Skin of body (tissue), 2 donors: Measurements from ENCODE around the gene SDR39U1. TPM values are rescaled to one million over a fixed set of nuclear protein-coding genes. Genes with fewer than 3 reads are reported as not detected.
A peak's percentile ranks its signal among the peaks of the same experiment; 100 is the strongest.

Experiments used
- DNase-seq: peaks from one replicate; lab custom pipeline; 2025; lab: John Stamatoyannopoulos, UW
- total RNA-seq: library from RNA; depleted of rRNA; stranded (reverse); fragments of >200 nt; gene quantifications from one replicate; pipeline ENCODE4 v1.2.3, GENCODE V29; 2014

Gene SDR39U1
- total RNA-seq, 1 donor from 2014 or later, result 13.5 TPM

- peak; percentile 55 for DNase-seq
Measured at GRCh38 chr14:24430143-24430681, 12.4 kb downstream of the SDR39U1 start.

- DNase-seq, result peak; percentile 94
Measured at GRCh38 chr14:24429395-24430142, 13.0 kb downstream of the SDR39U1 start, which contains the start of the genes CBLN3 and KHNYN. CBLN3 (minus strand) TSS chr14:24429668; CDS start chr14:24429054, 614 bp downstream. KHNYN (plus strand) TSS chr14:24429954; CDS start chr14:24430731, 777 bp downstream.

GRCh38 chr14:24428628-24429394 lies 13.8 kb downstream of the SDR39U1 start:
- DNase-seq, result no peak

GRCh38 chr14:24427537-24428508 lies 14.8 kb downstream of the SDR39U1 start:
- no peak for DNase-seq

DNA sequence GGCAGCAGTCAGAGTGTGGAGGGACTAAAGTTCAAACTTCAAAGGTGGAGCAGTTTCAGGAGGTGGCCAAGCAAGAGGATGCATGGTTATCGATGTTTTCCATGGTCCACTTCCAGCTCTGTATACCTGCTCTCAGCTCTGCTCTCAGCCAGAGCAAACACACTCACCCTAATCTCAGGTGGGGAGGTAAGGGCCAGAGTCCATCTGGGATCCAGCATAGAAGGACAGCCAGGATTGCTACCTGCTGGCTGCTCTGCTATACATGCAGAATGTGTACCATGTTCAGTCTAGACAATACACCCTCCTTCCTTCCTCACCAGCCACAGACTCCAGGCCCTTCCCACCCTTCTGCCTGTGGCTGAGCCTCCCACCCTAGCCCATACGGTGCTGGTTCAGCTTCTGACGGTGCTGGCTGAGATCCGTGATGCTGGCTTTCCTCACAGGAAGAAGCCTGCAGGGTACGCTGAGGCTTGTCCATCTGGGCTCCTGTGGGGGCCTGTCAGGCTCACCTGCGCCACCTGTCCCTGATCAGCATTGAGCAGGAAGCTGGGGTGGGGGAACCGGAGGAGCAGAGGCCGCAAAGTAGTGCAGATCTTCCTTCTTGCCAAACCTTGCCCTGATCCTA lies 15.6 kb downstream of the SDR39U1 start:
- no peak for DNase-seq

DNA sequence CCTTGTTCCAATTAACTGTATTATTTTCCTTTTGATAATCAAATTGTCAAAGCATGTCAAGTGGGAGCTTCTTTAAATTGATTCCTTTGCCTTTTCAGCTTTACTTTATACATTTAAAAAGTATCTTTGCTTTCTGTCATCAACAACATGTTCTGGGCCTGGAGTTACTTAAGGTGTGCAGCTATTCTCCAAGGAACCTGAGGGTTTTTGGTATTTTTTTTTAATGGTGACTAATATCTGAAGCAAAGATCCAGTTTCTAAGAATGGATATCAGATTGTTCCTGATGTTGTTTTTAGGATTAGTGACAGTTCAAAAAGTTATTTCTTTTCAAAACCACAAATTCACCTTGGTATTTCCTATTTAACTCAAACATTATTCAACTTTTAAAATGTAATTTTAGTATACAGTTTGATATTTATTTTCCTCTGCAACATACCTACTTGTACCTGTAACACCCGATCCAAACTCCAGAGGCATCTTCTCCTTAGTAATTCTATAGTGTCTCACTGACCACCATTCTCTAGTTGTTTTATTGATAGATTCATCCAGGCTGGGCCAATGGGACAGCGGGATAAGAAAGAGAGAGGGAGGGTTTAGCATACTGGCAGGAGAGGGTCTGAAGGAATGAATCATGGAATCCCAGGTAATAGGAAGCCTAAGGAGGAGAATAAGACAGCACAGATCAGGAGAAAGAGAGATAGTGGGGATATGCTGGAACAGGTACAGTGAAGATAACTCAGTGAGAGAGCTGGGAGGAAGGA lies 16.2 kb downstream of the SDR39U1 start:
- DNase-seq, result no peak

GRCh38 chr14:24425704-24426103 lies 16.9 kb downstream of the SDR39U1 start:
- peak; percentile 80 for DNase-seq

DNA sequence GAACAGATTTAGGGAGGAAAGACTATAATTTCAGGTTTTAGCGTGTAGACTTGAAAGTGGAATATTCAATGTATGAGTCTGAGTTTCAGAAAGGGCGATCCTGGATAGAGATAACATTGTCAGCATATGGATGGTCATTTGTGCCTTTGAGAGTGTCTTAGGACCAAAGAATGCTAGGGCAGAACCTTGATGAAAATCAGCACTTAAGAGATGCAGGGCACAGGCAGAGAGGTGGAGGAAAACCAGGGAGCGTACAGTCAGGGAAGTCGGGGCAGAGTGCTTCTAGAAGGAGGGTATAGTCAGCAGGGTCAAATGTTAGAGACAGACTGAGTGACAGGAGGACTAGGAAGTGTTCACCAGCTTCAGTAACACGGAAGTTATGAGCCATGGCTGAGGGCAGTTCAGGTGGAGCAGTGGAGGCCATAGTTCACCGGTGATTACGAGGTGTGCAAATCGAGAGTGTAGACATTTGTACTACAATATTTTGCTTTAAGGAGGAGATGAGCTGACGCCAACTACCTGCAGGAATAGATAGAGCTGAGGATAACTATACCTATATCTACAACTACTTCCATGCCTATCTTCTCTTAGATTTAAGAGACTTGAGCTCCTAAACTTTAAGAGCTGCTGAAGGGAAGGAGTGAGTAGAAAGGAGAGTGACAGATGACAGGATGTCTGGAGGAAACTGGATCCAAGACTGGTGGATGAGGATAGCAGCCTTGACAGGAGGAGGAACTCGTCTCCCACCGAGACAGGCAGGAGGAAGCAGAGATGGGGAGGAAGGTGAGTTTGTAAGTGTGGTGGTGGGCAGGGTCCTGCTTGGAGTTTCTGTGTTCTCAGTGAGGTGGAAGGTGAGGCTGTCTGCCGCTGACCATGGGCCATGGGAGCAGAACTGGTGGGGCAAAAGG lies 19.6 kb downstream of the SDR39U1 start:
- no peak for DNase-seq

- no peak for DNase-seq
Measured at GRCh38 chr14:24422261-24422660, 20.3 kb downstream of the SDR39U1 start.

DNA sequence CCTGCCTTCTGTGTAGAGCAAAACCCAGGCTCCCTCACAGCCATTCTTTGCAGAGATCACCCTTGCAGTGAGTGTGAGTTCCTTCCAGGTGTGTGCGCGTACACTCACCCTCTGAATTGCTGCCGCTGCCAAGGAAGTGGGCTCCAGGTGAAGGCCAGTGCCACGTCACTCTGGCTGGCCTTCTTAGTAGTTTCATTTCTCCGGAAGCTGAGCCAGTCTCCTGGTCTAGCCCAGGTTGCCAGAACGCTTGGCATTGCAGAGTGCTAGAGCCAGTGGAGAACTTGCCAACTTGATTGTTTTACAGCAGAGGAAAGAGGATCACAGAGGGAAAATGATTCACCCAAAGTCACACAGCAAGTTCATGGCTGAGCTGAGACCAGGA lies 24.1 kb downstream of the SDR39U1 start:
- DNase-seq, result no peak

DNA sequence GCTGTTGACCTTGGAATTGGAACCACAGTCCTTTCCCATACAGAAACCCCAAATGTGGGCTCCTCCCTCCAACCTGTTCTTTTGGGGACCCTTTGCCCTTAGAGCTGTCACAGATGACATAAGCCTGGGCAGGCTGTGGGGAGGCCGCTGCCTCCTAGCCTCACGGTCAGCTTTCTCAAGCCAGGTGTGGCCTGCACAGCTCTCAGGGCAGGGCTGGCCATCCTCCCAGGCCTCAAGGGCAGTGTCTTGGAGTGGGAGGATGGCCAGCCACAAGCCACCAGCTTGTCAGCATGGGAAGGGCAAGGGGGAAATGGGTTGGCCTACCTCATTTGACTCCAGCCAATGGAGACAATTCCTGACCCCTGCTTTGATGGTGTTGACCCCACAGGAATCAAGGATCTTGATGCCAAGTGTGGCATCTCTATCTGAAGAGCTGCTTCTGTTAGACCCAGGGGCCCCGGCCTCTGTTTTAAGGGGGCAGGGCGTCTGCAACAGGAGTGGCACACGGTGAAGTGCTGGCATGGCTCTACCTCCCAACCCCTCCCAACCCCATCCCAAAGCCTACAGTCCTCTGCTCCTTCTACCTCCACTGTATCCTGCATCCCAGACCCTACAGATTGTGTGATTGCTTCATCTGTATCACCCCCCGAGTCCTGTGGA lies 24.6 kb downstream of the SDR39U1 start:
- no peak for DNase-seq

DNA sequence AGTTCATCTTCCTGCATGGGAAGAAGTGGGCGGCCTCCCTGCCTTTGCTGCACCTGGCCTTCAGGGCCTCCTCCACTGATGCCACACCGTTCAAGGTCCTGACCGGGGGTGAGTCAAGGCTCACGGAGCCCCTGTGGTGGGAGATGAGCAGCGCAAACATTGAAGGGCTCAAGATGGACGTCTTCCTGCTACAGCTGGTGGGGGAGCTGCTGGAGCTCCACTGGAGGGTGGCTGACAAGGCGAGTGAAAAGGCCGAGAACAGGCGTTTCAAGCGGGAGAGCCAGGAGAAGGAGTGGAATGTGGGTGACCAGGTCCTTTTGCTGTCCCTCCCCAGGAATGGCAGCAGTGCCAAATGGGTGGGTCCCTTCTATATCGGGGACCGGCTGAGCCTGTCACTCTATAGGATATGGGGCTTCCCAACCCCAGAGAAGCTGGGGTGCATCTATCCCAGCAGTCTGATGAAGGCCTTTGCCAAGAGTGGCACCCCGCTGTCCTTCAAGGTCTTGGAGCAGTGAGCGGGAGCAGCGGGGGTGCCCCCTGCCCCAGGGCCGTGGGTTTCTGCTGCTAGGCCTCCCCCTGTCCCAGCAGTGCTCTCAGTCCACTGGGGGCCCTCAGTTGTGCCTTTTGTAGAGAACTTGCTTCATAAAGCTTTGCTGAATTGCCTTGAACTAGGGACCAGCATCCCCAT lies 25.5 kb downstream of the SDR39U1 start:
- DNase-seq, result no peak

- DNase-seq, result no peak
Measured at GRCh38 chr14:24416254-24416931, 26.2 kb downstream of the SDR39U1 start.

GRCh38 chr14:24415421-24416253 lies 26.9 kb downstream of the SDR39U1 start:
- no peak for DNase-seq

DNA sequence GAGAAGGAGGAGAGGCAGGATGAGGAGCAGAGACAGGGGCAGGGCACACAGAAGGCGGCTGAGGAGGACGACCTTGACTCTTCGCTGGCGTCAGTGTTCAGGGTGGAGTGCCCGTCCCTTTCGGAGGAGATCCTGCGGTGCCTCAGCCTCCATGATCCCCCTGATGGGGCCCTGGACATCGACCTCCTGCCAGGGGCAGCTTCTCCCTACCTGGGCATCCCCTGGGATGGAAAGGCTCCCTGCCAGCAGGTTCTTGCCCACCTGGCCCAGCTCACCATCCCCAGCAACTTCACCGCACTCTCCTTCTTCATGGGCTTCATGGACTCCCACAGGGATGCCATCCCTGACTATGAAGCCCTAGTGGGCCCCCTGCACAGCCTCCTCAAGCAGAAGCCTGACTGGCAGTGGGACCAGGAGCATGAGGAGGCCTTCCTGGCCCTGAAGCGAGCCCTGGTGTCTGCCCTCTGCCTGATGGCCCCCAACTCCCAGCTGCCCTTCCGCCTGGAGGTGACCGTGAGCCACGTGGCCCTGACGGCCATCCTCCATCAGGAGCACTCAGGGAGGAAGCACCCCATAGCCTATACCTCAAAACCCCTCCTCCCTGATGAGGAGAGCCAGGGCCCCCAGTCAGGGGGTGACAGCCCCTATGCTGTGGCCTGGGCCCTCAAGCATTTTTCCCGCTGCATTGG lies 27.7 kb downstream of the SDR39U1 start:
- DNase-seq, result no peak

DNA sequence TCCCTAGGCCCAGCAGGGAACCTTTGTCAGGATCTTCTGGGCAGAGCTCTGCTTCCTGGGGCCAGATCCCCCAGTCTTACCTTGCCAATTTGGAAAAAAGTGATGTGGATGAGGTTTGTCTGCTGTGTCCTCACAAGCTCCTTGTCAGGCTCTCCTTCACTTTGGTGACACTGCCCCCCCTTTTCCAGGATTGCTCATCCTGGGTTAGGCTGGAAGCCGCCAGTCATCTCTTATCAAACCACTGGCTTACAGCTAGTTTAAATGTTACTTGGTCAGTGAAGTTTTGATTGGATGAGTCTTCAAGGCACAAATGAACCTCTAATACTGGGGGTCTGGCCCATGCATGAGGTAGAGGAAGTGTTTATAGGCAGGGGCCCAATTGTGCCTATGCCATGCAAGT lies 28.5 kb downstream of the SDR39U1 start:
- DNase-seq, result no peak
